Measurements from ENCODE around the gene ZNF441.

DNA sequence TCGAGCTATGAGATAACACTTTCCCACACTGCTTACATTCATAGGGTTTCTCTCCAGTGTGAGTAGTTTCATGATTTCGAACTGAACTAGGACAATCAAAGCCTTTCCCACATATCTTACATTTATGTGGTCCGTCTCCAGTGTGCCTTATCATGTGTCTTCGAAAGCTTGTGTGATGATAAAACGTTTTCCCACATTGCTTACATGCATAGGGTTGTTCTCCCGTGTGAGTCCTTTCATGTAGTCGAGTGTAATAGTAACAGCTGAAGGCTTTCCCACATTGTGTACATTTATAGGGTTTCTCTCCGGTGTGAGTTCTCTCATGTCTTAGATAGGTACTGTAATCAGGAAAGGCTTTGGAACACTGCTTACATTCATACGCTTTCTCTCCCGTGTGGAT is 44.4 kb upstream of the ZNF441 start:
- TF ChIP-seq POLR2A (IDR thresholded peaks at IDR 0.05), result no peak
- TF ChIP-seq CTCF (IDR thresholded peaks at IDR 0.05), result no peak
- no peak for TF ChIP-seq POLR2AphosphoS5 (IDR thresholded peaks at IDR 0.05)
- TF ChIP-seq EP300 (IDR thresholded peaks at IDR 0.05), result no peak

Measured in sigmoid colon (tissue), 4 donors.